GM23248 (cell line): ENCODE measurements around the gene GALT.

Source experiments
- EZH2 ChIP-seq: fragments of 200-600 bp; sonication (generic); IDR thresholded peaks from 2 replicates; pipeline ENCODE4 v1.6.1; 2018; ENCODE audit warnings: antibody characterized with exemption, mild to moderate bottlenecking; ENCODE audit not compliant: insufficient read depth, poor library complexity, severe bottlenecking
- EZH2phosphoT487 ChIP-seq: fragments of 200-600 bp; sonication (generic); IDR thresholded peaks from 2 replicates; pipeline ENCODE4 v1.6.1; 2018; ENCODE audit warnings: antibody characterized with exemption, moderate library complexity, mild to moderate bottlenecking, low read depth; ENCODE audit not compliant: insufficient read depth

DNA sequence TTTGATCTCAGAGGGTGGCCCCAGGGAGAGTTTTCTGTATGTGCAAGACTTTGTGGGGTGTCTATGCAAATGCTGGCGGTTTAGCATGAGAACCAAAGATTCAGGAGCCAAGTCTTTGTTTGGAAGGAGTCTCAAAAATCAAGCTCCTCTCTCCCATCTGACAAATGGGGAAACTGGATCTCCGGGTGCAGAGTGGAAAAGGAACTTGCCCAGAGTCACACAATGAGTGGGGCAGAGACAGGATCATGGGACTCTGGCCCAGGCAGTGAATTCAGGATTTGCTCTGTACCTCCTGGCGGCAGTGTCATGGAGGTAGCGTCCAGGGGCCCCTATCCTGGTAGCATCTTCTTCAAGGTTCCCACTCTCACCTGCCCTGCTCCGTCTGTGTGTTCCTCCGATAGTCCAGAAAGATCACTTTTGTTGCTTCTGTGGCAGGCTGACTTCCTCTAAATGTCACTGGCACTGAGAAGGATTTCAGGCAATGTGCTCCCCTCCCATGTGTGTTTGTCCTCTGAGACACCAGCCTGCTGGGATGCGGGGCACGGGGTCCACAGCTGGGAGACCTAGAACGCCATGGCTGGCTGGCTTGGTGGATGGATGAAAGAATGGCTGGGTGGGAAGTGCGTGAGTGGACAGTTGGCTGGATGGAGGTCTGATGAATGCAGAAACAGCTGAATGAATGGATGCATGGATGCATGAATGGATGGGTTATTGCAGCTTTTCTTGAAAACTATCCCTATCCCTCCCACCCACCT is 41.0 kb downstream of the GALT start:
- TF ChIP-seq EZH2: no peak
- TF ChIP-seq EZH2phosphoT487: no peak
